Ascending aorta (tissue), 2 donors: Measurements from ENCODE around the gene PAFAH2. TPM values are rescaled to one million over a fixed set of nuclear protein-coding genes. Genes with fewer than 3 reads are reported as not detected.

Experiments
- DNase-seq, 2 donors: peaks; one replicate each; pipeline ENCODE4 v3.0.0-alpha.2; 2019; ENCODE audit warnings: low spot score in 2 of 2
- H3K27ac ChIP-seq, 2 donors: fragments of 200-600 bp; sonication (generic); one replicate each; pipeline ENCODE4 v1.5.1; 2016 to 2017; ENCODE audit warnings: mild to moderate bottlenecking in 1 of 2
- H3K27me3 ChIP-seq: fragments of 200-600 bp; sonication (generic); one replicate; pipeline ENCODE4 v1.5.1; 2017
- H3K36me3 ChIP-seq, 2 donors: fragments of 200-600 bp; sonication (generic); one replicate each; pipeline ENCODE4 v1.5.1; 2016
- H3K4me1 ChIP-seq, 2 donors: fragments of 200-600 bp; sonication (generic); one replicate each; pipeline ENCODE4 v1.5.1; 2016 to 2017; ENCODE audit warnings: mild to moderate bottlenecking in 1 of 2
- H3K4me3 ChIP-seq, 2 donors: fragments of 200-600 bp; sonication (generic); one replicate each; pipeline ENCODE4 v1.5.1; 2016 to 2017; ENCODE audit warnings: mild to moderate bottlenecking in 1 of 2
- H3K9me3 ChIP-seq, 2 donors: fragments of 200-600 bp; sonication (generic); one replicate each; pipeline ENCODE4 v1.5.1; 2016
- CTCF ChIP-seq, 3 experiments: fragments of 200-600 bp in 2 of 3; fragments of 450-650 bp in 1 of 3; sonication (generic) in 2 of 3; IDR thresholded peaks; one replicate each; pipeline ENCODE4 v1.5.1; 2016 to 2019; ENCODE audit warnings: antibody characterized with exemption in 3 of 3, mild to moderate bottlenecking in 1 of 3, moderate library complexity in 1 of 3
- intact Hi-C: fragments of 100-400 bp; cut with DNase I; formaldehyde crosslinking; loops from one replicate; pipeline ENCODE4 v1.15.1; 2023
- total RNA-seq: library from RNA; depleted of rRNA; stranded (reverse); fragments of >200 nt; gene quantifications from one replicate; pipeline ENCODE4 v1.1.0, GENCODE V29; 2016

Gene PAFAH2
- total RNA-seq, 1 donor from 2014 or later = 1.3 TPM

- Histone ChIP-seq H3K9me3 (no peaks in the 10 kb centered on the region), H3K27me3 (no peaks in the 10 kb centered on the region), H3K4me3 (no peak overlapping the region), H3K4me1 (no peaks in the 10 kb centered on the region), H3K27ac (no peak overlapping the region), H3K36me3 (no peaks in the 10 kb centered on the region)
- DNase-seq = no peak
- intact Hi-C loops = no loop called here
- no peak for TF ChIP-seq CTCF (IDR thresholded peaks at IDR 0.05)
These were observed 12.1 kb upstream of the PAFAH2 start for GRCh38 chr1:26009796-26010447.

- TF ChIP-seq CTCF (IDR thresholded peaks at IDR 0.05) = no peak
- Histone ChIP-seq H3K4me1 (no peaks in the 10 kb centered on the region), H3K36me3 (no peaks in the 10 kb centered on the region), H3K4me3 (no peak overlapping the region), H3K27ac (no peak overlapping the region), H3K27me3 (no peaks in the 10 kb centered on the region), H3K9me3 (no peaks in the 10 kb centered on the region)
- DNase-seq = no peak
- intact Hi-C loops = no loop called here
These were observed 8.8 kb upstream of the PAFAH2 start for GRCh38 chr1:26006710-26007109.

- no peaks in the 10 kb centered on the region for H3K36me3 ChIP-seq
- no peaks in the 10 kb centered on the region for H3K4me1 ChIP-seq
- intact Hi-C loops = no loop called here
- no peak for TF ChIP-seq CTCF (IDR thresholded peaks at IDR 0.05)
- no peaks in the 10 kb centered on the region for H3K9me3 ChIP-seq
- H3K27ac ChIP-seq = peak overlapping the region in 1 of 2 donors; percentile 19
- no peaks in the 10 kb centered on the region for H3K27me3 ChIP-seq
- H3K4me3 ChIP-seq = no peak overlapping the region
- DNase-seq = no peak
These were observed 7.7 kb upstream of the PAFAH2 start for GRCh38 chr1:26005434-26006105.

- TF ChIP-seq CTCF (IDR thresholded peaks at IDR 0.05) = no peak
- Histone ChIP-seq H3K9me3 (no peaks in the 10 kb centered on the region), H3K4me1 (peaks cover 0 to under 1% of the 10 kb centered on the region in 2 donors), H3K36me3 (no peaks in the 10 kb centered on the region), H3K27ac (no peak overlapping the region), H3K4me3 (no peak overlapping the region), H3K27me3 (no peaks in the 10 kb centered on the region)
- intact Hi-C loops = no loop called here
- DNase-seq = no peak
These were observed 5.9 kb upstream of the PAFAH2 start for GRCh38 chr1:26003756-26004155.

GRCh38 chr1:26003262-26003661, 5.4 kb upstream of the PAFAH2 start:
- no peaks in the 10 kb centered on the region for H3K27me3 ChIP-seq
- H3K9me3 ChIP-seq = no peaks in the 10 kb centered on the region
- intact Hi-C loops = no loop called here
- DNase-seq = no peak
- no peak for TF ChIP-seq CTCF (IDR thresholded peaks at IDR 0.05)
- peaks cover 0 to 3% of the 10 kb centered on the region in 2 donors for H3K4me1 ChIP-seq
- no peaks in the 10 kb centered on the region for H3K36me3 ChIP-seq
- no peak overlapping the region for H3K4me3 ChIP-seq
- H3K27ac ChIP-seq = no peak overlapping the region
